GM06990 (cell line): ENCODE measurements around the gene XYLT1.

Experiments used
- DNase-seq: peaks from one replicate; pipeline ENCODE4 v3.0.0-alpha.2; 2011; ENCODE audit not compliant: insufficient read length; ENCODE audit errors: extremely low read depth
- H3K27me3 ChIP-seq: replicated peaks from 2 replicates; pipeline ENCODE4 v1.6.0; 2011; ENCODE audit warnings: low read length; ENCODE audit not compliant: control insufficient read depth, insufficient read depth
- H3K36me3 ChIP-seq: 2 replicates; pipeline ENCODE4 v1.5.1; 2011; ENCODE audit warnings: low read length; ENCODE audit not compliant: control insufficient read depth, insufficient read depth
- H3K4me3 ChIP-seq: replicated peaks from 2 replicates; pipeline ENCODE4 v1.5.1; 2011; ENCODE audit warnings: low read depth, mild to moderate bottlenecking, control low read depth, low read length
- TF ChIP-seq, protein P1 (sequence below): IDR thresholded peaks from 2 replicates; pipeline ENCODE4 v1.5.1; 2011; ENCODE audit warnings: low read length, control low read depth, mild to moderate bottlenecking, inconsistent platforms; ENCODE audit not compliant: insufficient read depth, poor library complexity, severe bottlenecking

Gene XYLT1

DNA sequence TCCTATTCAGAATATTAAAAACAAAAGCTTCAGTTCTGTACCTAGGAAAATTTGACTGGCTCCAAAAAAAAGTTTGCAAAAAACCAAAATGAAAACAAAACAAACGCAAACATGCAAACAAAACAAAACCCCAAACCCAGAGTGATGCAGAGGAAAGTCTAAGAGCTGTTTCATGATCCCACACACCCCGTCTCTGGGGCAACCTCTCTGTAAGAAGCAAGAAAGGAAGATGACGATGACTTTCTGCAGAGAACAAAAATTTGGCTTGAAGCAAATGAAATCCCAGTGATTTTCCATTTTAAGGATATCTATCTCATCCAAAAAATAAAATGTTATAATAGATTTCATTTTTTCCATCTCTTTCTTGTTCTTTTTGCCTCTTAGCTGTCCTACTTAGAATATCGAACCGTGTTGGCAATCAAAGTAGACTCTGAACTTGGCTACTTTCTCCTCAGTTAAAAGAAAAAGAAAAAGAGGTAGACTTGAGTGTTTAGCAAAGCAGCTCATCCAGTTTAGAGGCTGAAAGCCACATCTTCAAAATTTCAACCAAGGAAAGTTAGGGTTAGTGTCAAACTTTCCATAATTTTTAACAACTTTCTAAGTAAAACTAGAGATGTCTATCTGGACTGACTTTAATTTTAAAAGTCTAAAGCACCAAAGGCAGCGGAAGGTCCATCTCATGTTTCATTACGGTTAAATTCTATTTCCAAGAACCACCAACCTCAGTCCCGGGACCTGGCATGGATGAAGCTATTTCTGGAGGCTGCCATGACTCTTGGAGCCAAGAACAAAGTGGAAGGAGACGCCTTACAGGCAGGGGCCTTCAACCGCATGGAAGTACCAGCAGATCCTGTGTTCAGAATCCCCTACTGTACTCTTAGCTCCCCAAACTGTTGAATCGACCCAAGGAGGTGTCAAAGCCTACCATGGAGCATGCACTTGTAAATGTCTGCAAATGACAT, 180.8 kb downstream of the XYLT1 start:
- TF ChIP-seq, protein P1, sequence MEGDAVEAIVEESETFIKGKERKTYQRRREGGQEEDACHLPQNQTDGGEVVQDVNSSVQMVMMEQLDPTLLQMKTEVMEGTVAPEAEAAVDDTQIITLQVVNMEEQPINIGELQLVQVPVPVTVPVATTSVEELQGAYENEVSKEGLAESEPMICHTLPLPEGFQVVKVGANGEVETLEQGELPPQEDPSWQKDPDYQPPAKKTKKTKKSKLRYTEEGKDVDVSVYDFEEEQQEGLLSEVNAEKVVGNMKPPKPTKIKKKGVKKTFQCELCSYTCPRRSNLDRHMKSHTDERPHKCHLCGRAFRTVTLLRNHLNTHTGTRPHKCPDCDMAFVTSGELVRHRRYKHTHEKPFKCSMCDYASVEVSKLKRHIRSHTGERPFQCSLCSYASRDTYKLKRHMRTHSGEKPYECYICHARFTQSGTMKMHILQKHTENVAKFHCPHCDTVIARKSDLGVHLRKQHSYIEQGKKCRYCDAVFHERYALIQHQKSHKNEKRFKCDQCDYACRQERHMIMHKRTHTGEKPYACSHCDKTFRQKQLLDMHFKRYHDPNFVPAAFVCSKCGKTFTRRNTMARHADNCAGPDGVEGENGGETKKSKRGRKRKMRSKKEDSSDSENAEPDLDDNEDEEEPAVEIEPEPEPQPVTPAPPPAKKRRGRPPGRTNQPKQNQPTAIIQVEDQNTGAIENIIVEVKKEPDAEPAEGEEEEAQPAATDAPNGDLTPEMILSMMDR: no peak
- no peak for DNase-seq
- H3K27me3 ChIP-seq: no peaks in the 10 kb centered on the region; the same call in 1 of the 2 replicates
- no peak overlapping the region for H3K4me3 ChIP-seq
- no peaks in the 10 kb centered on the region for H3K36me3 ChIP-seq

DNA sequence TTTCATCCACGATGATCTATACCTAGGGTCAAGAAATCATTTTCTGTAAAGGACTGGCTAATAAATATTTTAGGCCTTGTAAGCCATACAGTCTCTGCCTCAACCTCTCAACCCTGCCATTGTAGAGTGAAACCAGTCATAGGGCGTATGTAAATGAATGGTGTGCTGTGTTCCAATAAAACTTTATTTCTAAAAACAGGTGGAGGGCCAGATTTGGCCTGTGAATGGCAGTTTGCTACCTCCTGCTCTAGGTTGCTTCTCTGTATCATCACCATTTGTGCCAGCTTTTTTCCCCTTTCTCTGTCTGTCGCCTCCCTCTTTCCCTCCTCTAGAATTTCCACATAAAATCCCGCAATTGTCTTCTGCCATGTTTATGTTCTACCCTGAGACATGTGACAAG, 181.7 kb downstream of the XYLT1 start:
- Histone ChIP-seq H3K27me3 (no peaks in the 10 kb centered on the region; the same call in 1 of the 2 replicates), H3K4me3 (no peak overlapping the region), H3K36me3 (no peaks in the 10 kb centered on the region)
- TF ChIP-seq, protein P1: no peak
- DNase-seq: no peak

DNA sequence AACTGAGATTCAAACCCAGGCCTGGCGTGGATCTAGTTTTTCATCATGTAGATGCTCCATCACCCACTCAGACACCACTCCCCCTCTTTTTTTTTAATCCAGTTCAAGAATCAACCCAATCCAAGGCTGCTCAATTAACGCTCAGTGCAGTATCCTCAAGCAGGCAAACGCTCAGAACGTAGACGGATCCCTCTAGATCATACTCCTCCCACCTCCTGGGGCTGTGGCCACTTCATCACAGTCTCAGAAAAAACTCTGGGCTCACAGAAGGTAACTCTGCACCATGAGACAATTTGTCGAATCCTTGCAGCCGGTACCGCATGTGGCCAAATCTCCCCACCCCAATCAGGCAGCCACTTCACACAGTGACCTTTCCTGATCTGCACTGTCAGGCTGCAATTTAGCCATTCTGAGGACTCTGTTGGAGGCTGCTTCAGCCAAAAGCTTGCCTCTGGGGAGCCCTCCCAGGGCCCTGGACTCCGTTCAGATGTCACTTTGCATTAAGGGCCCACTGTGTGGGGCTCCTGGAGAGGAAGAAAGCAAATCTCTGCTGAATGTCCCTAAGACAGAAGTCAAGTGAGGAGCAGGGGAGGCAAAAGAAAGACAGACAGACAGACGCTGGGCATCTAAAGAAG, 183.5 kb downstream of the XYLT1 start:
- Histone ChIP-seq H3K4me3 (no peak overlapping the region), H3K27me3 (no peaks in the 10 kb centered on the region), H3K36me3 (no peaks in the 10 kb centered on the region)
- TF ChIP-seq, protein P1: no peak
- no peak for DNase-seq

DNA sequence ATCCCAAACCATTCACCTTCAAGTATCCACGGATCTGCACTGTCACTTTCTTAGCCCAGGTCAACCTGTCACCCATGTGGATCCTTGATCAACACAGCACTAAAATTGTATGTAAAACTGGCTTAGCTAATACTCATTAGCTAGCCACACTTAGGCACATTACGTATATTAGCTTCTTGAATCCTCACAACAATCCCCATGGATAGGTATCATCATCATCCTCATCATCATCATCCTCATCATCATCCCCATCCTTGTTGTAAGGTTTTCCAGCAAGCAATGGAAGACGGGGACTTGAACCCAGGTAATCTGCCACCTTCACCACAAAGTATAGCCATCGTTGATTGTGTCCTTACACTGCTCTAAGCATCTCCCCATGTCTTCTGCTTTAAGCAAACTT, 184.3 kb downstream of the XYLT1 start:
- TF ChIP-seq, protein P1: no peak
- Histone ChIP-seq H3K36me3 (no peaks in the 10 kb centered on the region), H3K4me3 (no peak overlapping the region)

DNA sequence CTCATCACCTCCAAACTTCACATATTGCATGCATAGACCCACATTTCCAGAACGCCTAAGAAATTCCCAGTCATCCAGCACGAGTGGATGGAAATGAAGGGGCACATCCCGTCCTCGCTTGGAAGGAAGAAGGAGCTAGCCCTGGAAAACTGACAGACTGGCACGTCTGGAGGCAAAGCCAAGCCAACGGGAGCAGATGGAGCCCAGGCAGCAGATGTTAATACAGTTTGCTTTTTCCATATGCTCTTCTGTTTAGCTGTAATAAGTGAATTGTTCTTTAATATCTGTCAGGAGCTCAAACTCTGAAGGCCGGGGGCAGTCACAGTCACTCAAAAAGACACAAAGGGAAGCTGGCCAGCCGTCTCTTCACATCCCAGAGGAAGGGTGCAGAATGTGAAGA, 187.7 kb downstream of the XYLT1 start:
- TF ChIP-seq, protein P1: no peak
- no peak for DNase-seq
- H3K36me3 ChIP-seq: no peaks in the 10 kb centered on the region
- H3K27me3 ChIP-seq: no peaks in the 10 kb centered on the region; the same call in 1 of the 2 replicates
- no peak overlapping the region for H3K4me3 ChIP-seq

More for the DNA sequence above, 184.3 kb downstream of the XYLT1 start:
- DNase-seq: no peak
- H3K27me3 ChIP-seq: no peaks in the 10 kb centered on the region
